B cell (primary cell): Measurements from ENCODE around the gene PIK3R1. TPM values are rescaled to one million over a fixed set of nuclear protein-coding genes. Genes with fewer than 3 reads are reported as not detected.

ENCODE experiments used
- ATAC-seq: fragments of 200-7000 bp; cut with Tn5 transposase; one replicate; pipeline ENCODE4 v1.10.0; 2021; ENCODE audit warnings: low read depth, mild to moderate bottlenecking, moderate number of reproducible peaks, moderate library complexity
- CTCF ChIA-PET: fragments of 350-600 bp; sonication (Branson Sonifier 250); formaldehyde crosslinking; loops from one replicate; lab custom pipeline; 2021; ENCODE audit warnings: antibody characterized with exemption, inconsistent platforms; lab: Charles Lee
- POLR2A ChIA-PET: fragments of 350-600 bp; sonication (Branson Sonifier 250); formaldehyde crosslinking; loops from one replicate; lab custom pipeline; 2021; ENCODE audit warnings: antibody characterized with exemption; lab: Charles Lee
- DNase-seq: peaks from one replicate; pipeline ENCODE4 v3.0.0; 2013
- H2AFZ ChIP-seq: 2 replicates; pipeline ENCODE4 v1.6.1; 2012; ENCODE audit warnings: mild to moderate bottlenecking, low read depth, low read length; ENCODE audit not compliant: insufficient read depth, poor library complexity, severe bottlenecking
- H3K27ac ChIP-seq, 2 donors: 1 replicate in 1 of 2; 2 replicates in 1 of 2; pipeline ENCODE4 v1.5.1; 2012 to 2013; ENCODE audit warnings: low read length in 2 of 2, mild to moderate bottlenecking in 2 of 2, moderate library complexity in 1 of 2
- H3K27me3 ChIP-seq, 4 experiments: fragments of 200-600 bp in 1 of 4; sonication (generic) in 1 of 4; replicated peaks in 1 of 4; 1 replicate in 2 of 4; 2 replicates in 2 of 4; pipeline versions ENCODE4 v1.6.1 to v1.7.0; 2013 to 2016; ENCODE audit warnings: low read length in 3 of 4, mild to moderate bottlenecking in 2 of 4, mixed read lengths in 1 of 4, moderate library complexity in 1 of 4; ENCODE audit not compliant: insufficient read depth in 4 of 4, control insufficient read depth in 3 of 4; ENCODE audit errors: control extremely low read depth in 1 of 4
- H3K36me3 ChIP-seq, 2 experiments: replicated peaks in 1 of 2; 1 replicate in 1 of 2; 2 replicates in 1 of 2; pipeline versions ENCODE4 v1.6.1 to v1.7.1; 2013; ENCODE audit warnings: low read length in 1 of 2; ENCODE audit not compliant: insufficient read depth in 2 of 2, control insufficient read depth in 1 of 2; ENCODE audit errors: control extremely low read depth in 1 of 2, extremely low read depth in 1 of 2
- H3K4me1 ChIP-seq, 2 donors: fragments of 200-600 bp in 1 of 2; sonication (generic) in 1 of 2; 1 replicate in 1 of 2; 2 replicates in 1 of 2; pipeline versions ENCODE4 v1.5.1 to v1.6.1; 2013 to 2017; ENCODE audit warnings: low read length in 2 of 2; ENCODE audit not compliant: control insufficient read depth in 2 of 2, insufficient read depth in 2 of 2
- H3K4me2 ChIP-seq: replicated peaks from 2 replicates; pipeline ENCODE3; 2012; ENCODE audit warnings: mild to moderate bottlenecking, low read depth, low read length; ENCODE audit not compliant: poor library complexity, severe bottlenecking
- H3K4me3 ChIP-seq, 5 experiments: fragments of 200-600 bp in 1 of 5; sonication (generic) in 1 of 5; 1 replicate in 3 of 5; 2 replicates in 2 of 5; pipeline versions ENCODE4 v1.5.1 to v1.7.0; 2011 to 2016; ENCODE audit warnings: low read length in 4 of 5, mild to moderate bottlenecking in 4 of 5, low read depth in 2 of 5, control low read depth in 1 of 5, moderate library complexity in 1 of 5; ENCODE audit not compliant: insufficient read depth in 1 of 5; ENCODE audit errors: control extremely low read depth in 1 of 5, extremely low read depth in 1 of 5
- H3K79me2 ChIP-seq: fragments of 200-600 bp; sonication (generic); one replicate; pipeline ENCODE4 v1.6.0; 2016; ENCODE audit warnings: low read length; ENCODE audit not compliant: control insufficient read depth, insufficient read depth
- H3K9ac ChIP-seq: fragments of 200-600 bp; sonication (generic); 2 replicates; pipeline ENCODE4 v1.6.1; 2017; ENCODE audit warnings: mild to moderate bottlenecking, low read length, moderate library complexity
- H3K9me3 ChIP-seq, 3 donors: one replicate each; pipeline versions ENCODE4 v1.6.1 to v1.7.1; 2013; ENCODE audit warnings: low read length in 2 of 3; ENCODE audit not compliant: control insufficient read depth in 2 of 3, insufficient read depth in 1 of 3; ENCODE audit errors: control extremely low read depth in 1 of 3
- H4K20me1 ChIP-seq: 2 replicates; pipeline ENCODE4 v1.6.0; 2012; ENCODE audit warnings: mild to moderate bottlenecking, low read length; ENCODE audit not compliant: insufficient read depth, control insufficient read depth, poor library complexity, severe bottlenecking
- H3K27ac Mint-ChIP-seq: one replicate; pipeline ENCODE4 v1.8.0; 2021; ENCODE audit warnings: mixed read lengths
- H3K27me3 Mint-ChIP-seq: one replicate; pipeline ENCODE4 v1.8.0; 2021; ENCODE audit warnings: mixed read lengths
- H3K4me1 Mint-ChIP-seq: one replicate; pipeline ENCODE4 v1.8.0; 2021; ENCODE audit warnings: mixed read lengths
- H3K4me3 Mint-ChIP-seq: one replicate; pipeline ENCODE4 v1.8.0; 2021; ENCODE audit warnings: mixed read lengths
- H3K9me3 Mint-ChIP-seq: one replicate; pipeline ENCODE4 v1.8.0; 2022; ENCODE audit warnings: mixed read lengths; ENCODE audit not compliant: insufficient read depth
- CTCF ChIP-seq: fragments of 200-600 bp; IDR thresholded peaks from one replicate; pipeline ENCODE4 v1.8.0; 2022; ENCODE audit warnings: antibody characterized with exemption, mild to moderate bottlenecking
- EZH2 ChIP-seq: IDR thresholded peaks from 2 replicates; pipeline ENCODE4 v1.6.1; 2012; ENCODE audit warnings: borderline replicate concordance, low read depth, mild to moderate bottlenecking, moderate library complexity, low read length; ENCODE audit not compliant: insufficient read depth, poor library complexity, severe bottlenecking
- WGBS: methylation state at CpG from one replicate; pipeline ENCODE4 v1.1.5; 2013; ENCODE audit warnings: missing lambda C conversion rate; ENCODE audit not compliant: insufficient coverage; 5-methylcytosine and 5-hydroxymethylcytosine counted together
- intact Hi-C: fragments of 100-400 bp; cut with micrococcal nuclease; formaldehyde crosslinking; loops from one replicate; pipeline ENCODE4 v1.10.0; 2022
- polyA plus RNA-seq: library from polyadenylated mRNA; depleted of rRNA; stranded (reverse); fragments of >200 nt; gene quantifications from 2 replicates; pipeline ENCODE4 v1.2.3, GENCODE V29; 2012
- total RNA-seq, 2 donors: library from RNA; stranded (reverse); fragments of 120-200 nt in 1 of 2; gene quantifications; 1 replicate in 1 of 2; 2 replicates in 1 of 2; pipeline versions ENCODE4 v1.2.3 to v1.2.4, GENCODE V29; 2013 to 2022

Gene PIK3R1
- total and polyA plus RNA-seq, 2 donors (not counting 1 experiment from before 2014, with no cell fraction given): 5.6 to 63.8 TPM

- Mint-ChIP-seq H3K27me3 (no peaks in the 10 kb centered on the region), H3K4me3 (no peak overlapping the region), H3K27ac (no peak overlapping the region), H3K4me1 (peaks cover 55% of the 10 kb centered on the region), H3K9me3 (no peaks in the 10 kb centered on the region)
- Histone ChIP-seq H3K9ac (no peak overlapping the region), H3K4me1 (peaks cover 4 to 8% of the 10 kb centered on the region in 2 donors), H3K4me3 (no peak overlapping the region), H4K20me1 (peaks cover 69% of the 10 kb centered on the region), H3K9me3 (no peaks in the 10 kb centered on the region), H3K4me2 (no peak overlapping the region), H3K79me2 (peaks cover 97% of the 10 kb centered on the region), H2AFZ (no peak overlapping the region), H3K27ac (no peak overlapping the region), H3K36me3 (peaks cover 10 to 45% of the 10 kb centered on the region in 2 experiments), H3K27me3 (no peaks in the 10 kb centered on the region)
- WGBS: 90% methylated on average over 2 of the region's 4 CpGs
- DNase-seq: no peak
- ChIA-PET CTCF (interaction anchor here (0.9 to 2.3 kb wide), 3 partner anchors 9 to 24 kb away, joined by 3 to 7 read pairs (median 3); no protein-coding TSS in a partner anchor), POLR2A (no interaction called here)
- ATAC-seq: no peak
- intact Hi-C loops: no loop called here
- TF ChIP-seq EZH2 (no peak), CTCF (no peak)
These were observed 13.9 kb downstream of the PIK3R1 start for GRCh38 chr5:68229416-68229815.

- H3K79me2 ChIP-seq: peaks cover 92% of the 10 kb centered on the region
- peaks cover 48% of the 10 kb centered on the region for H3K4me1 Mint-ChIP-seq
- ATAC-seq (no peak), DNase-seq (no peak)
- H3K27me3 ChIP-seq: no peaks in the 10 kb centered on the region
- ChIA-PET POLR2A (no interaction called here), CTCF (interaction anchor here (1.2 to 2.3 kb wide), 2 partner anchors 17 to 23 kb away, joined by 3 to 7 read pairs; no protein-coding TSS in a partner anchor)
- intact Hi-C loops: no loop called here
- WGBS: 88% methylated on average over 1 of the region's 1 CpG
- peaks cover 3 to 4% of the 10 kb centered on the region in 2 donors for H3K4me1 ChIP-seq
- no peak overlapping the region for H3K4me3 Mint-ChIP-seq
- TF ChIP-seq CTCF (no peak), EZH2 (no peak)
- no peak overlapping the region for H3K27ac Mint-ChIP-seq
- no peaks in the 10 kb centered on the region for H3K9me3 Mint-ChIP-seq
- no peaks in the 10 kb centered on the region for H3K9me3 ChIP-seq
- no peak overlapping the region for H3K9ac ChIP-seq
- H3K4me2 ChIP-seq: no peak overlapping the region
- no peak overlapping the region for H3K4me3 ChIP-seq
- peaks cover 62% of the 10 kb centered on the region for H4K20me1 ChIP-seq
- no peaks in the 10 kb centered on the region for H3K27me3 Mint-ChIP-seq
- no peak overlapping the region for H2AFZ ChIP-seq
- no peak overlapping the region for H3K27ac ChIP-seq
- peaks cover 11 to 43% of the 10 kb centered on the region in 2 experiments for H3K36me3 ChIP-seq
These were observed 14.7 kb downstream of the PIK3R1 start for GRCh38 chr5:68230285-68230684.
